Fibroblast of mammary gland (primary cell): ENCODE results near the gene INO80.
A peak's percentile ranks its signal among the peaks of the same experiment; 100 is the strongest.

Experiments
- DNase-seq: peaks from one replicate; pipeline ENCODE4 v3.0.0-alpha.2; 2010; ENCODE audit warnings: low read depth
- H3K4me3 ChIP-seq: 2 replicates; pipeline ENCODE4 v1.5.1; 2011; ENCODE audit warnings: low read depth, mild to moderate bottlenecking, low read length, moderate library complexity; ENCODE audit not compliant: control insufficient read depth
- CTCF ChIP-seq: conservative IDR thresholded peaks from 2 replicates; pipeline ENCODE4 v1.5.1; 2011; ENCODE audit warnings: low read depth, low read length, inconsistent platforms; ENCODE audit not compliant: control insufficient read depth, insufficient read depth

Gene INO80

GRCh38 chr15:41031232-41032078 is 84.6 kb downstream of the INO80 start:
- no peak for DNase-seq
- no peak for TF ChIP-seq CTCF
- H3K4me3 ChIP-seq: no peak overlapping the region

- TF ChIP-seq CTCF: no peak
- no peak overlapping the region for H3K4me3 ChIP-seq
- DNase-seq: no peak
Measured at GRCh38 chr15:41028853-41029252, 87.2 kb downstream of the INO80 start.

- no peak overlapping the region for H3K4me3 ChIP-seq
- no peak for DNase-seq
- no peak for TF ChIP-seq CTCF
Measured at GRCh38 chr15:41025393-41025792, 90.7 kb downstream of the INO80 start.

GRCh38 chr15:41024885-41025284 is 91.2 kb downstream of the INO80 start:
- no peak for DNase-seq
- no peak overlapping the region for H3K4me3 ChIP-seq
- no peak for TF ChIP-seq CTCF

- DNase-seq: peak; percentile 66
- TF ChIP-seq CTCF: no peak
- no peak overlapping the region for H3K4me3 ChIP-seq
Measured at GRCh38 chr15:41024131-41024530, 91.9 kb downstream of the INO80 start.

- H3K4me3 ChIP-seq: no peak overlapping the region
- peak; percentile 67 for DNase-seq
- TF ChIP-seq CTCF: peak; percentile 84
Measured at GRCh38 chr15:41022487-41023090, 93.5 kb downstream of the INO80 start.

GRCh38 chr15:41020829-41021228 is 95.3 kb downstream of the INO80 start:
- TF ChIP-seq CTCF: no peak
- no peak overlapping the region for H3K4me3 ChIP-seq
- DNase-seq: no peak
